SK-N-SH (cell line): Measurements from ENCODE around the gene ING5. TPM values are rescaled to one million over a fixed set of nuclear protein-coding genes. Genes with fewer than 3 reads are reported as not detected.

Experiments
- CTCF ChIA-PET: fragments of 300-600, 350-600 bp; formaldehyde crosslinking; extraction: SDS; loops from one replicate; lab custom pipeline; 2021; lab: Yijun Ruan, JAX
- POLR2A ChIA-PET: fragments of 350-600 bp; sonication (Branson Sonifier 250); formaldehyde crosslinking; extraction: SDS; loops from one replicate; lab custom pipeline; 2020; ENCODE audit warnings: antibody characterized with exemption, inconsistent platforms; lab: Yijun Ruan, JAX
- DNase-seq: peaks from one replicate; pipeline ENCODE4 v3.0.0; 2012
- H2AFZ ChIP-seq: fragments of 200-600 bp; sonication (generic); 2 replicates; pipeline ENCODE4 v1.8.1; 2016; ENCODE audit warnings: antibody characterized with exemption, mild to moderate bottlenecking, low read depth
- H3F3A ChIP-seq: fragments of 200-600 bp; sonication (generic); replicated peaks from 2 replicates; pipeline ENCODE3; 2016; ENCODE audit warnings: antibody characterized with exemption, mild to moderate bottlenecking; ENCODE audit not compliant: insufficient read depth
- H3K27ac ChIP-seq, 2 experiments: fragments of 200-500 bp in 1 of 2; fragments of 200-600 bp in 1 of 2; sonication (Bioruptor generic) in 1 of 2; sonication (generic), shearing (Covaris generic) in 1 of 2; 2 replicates each; pipeline versions ENCODE4 v1.5.1 to v1.6.1; 2014 to 2016; ENCODE audit warnings: low read depth in 2 of 2, inconsistent platforms in 1 of 2, low read length in 1 of 2, mild to moderate bottlenecking in 1 of 2, mixed read lengths in 1 of 2
- H3K27me3 ChIP-seq: fragments of 200-600 bp; sonication (generic), shearing (Covaris generic); 2 replicates; pipeline ENCODE4 v1.6.1; 2016; ENCODE audit warnings: mixed run types; ENCODE audit not compliant: insufficient read depth
- H3K36me3 ChIP-seq, 2 experiments: fragments of 200-500 bp in 1 of 2; fragments of 200-600 bp in 1 of 2; sonication (Bioruptor generic) in 1 of 2; sonication (generic) in 1 of 2; replicated peaks in 1 of 2; 2 replicates each; pipeline versions ENCODE3 to v1.5.1; 2014 to 2016; ENCODE audit warnings: low read length in 1 of 2, mild to moderate bottlenecking in 1 of 2; ENCODE audit not compliant: insufficient read depth in 2 of 2, control insufficient read depth in 1 of 2
- H3K4me1 ChIP-seq, 2 experiments: fragments of 200-500 bp in 1 of 2; fragments of 200-600 bp in 1 of 2; sonication (Bioruptor generic) in 1 of 2; sonication (generic), shearing (Covaris generic) in 1 of 2; 2 replicates each; pipeline versions ENCODE4 v1.5.1 to v1.6.1; 2014 to 2016; ENCODE audit warnings: low read depth in 1 of 2, low read length in 1 of 2, mixed run types in 1 of 2; ENCODE audit not compliant: insufficient read depth in 2 of 2, control insufficient read depth in 1 of 2
- H3K4me2 ChIP-seq: fragments of 200-600 bp; sonication (generic), shearing (Covaris generic); 2 replicates; pipeline ENCODE4 v1.6.1; 2017; ENCODE audit warnings: mixed run types
- H3K4me3 ChIP-seq, 2 experiments: fragments of 200-500 bp in 1 of 2; fragments of 200-600 bp in 1 of 2; sonication (Bioruptor generic) in 1 of 2; sonication (generic), shearing (Covaris generic) in 1 of 2; 2 replicates each; pipeline versions ENCODE4 v1.5.1 to v1.8.1; 2014 to 2016; ENCODE audit warnings: low read depth in 2 of 2, inconsistent platforms in 1 of 2, low read length in 1 of 2, mild to moderate bottlenecking in 1 of 2, mixed read lengths in 1 of 2, moderate library complexity in 1 of 2
- H3K79me2 ChIP-seq: fragments of 200-600 bp; sonication (generic); 2 replicates; pipeline ENCODE4 v1.8.1; 2017; ENCODE audit warnings: mild to moderate bottlenecking; ENCODE audit not compliant: insufficient read depth
- H3K9ac ChIP-seq: fragments of 200-600 bp; sonication (generic); 2 replicates; pipeline ENCODE4 v1.6.1; 2017; ENCODE audit warnings: mixed run types
- H3K9me2 ChIP-seq: fragments of 200-600 bp; sonication (generic); 2 replicates; pipeline ENCODE4 v1.6.1; 2017; ENCODE audit warnings: mixed run types
- H3K9me3 ChIP-seq: fragments of 200-600 bp; sonication (generic); 2 replicates; pipeline ENCODE4 v1.6.1; 2017; ENCODE audit warnings: mixed run types, mild to moderate bottlenecking, moderate library complexity
- H4K20me1 ChIP-seq: fragments of 200-600 bp; sonication (generic); 2 replicates; pipeline ENCODE4 v1.6.1; 2017; ENCODE audit warnings: mild to moderate bottlenecking, mixed run types; ENCODE audit not compliant: insufficient read depth
- CHD2 ChIP-seq: fragments of 150-350 bp; IDR thresholded peaks from 2 replicates; pipeline ENCODE4 v1.6.1; 2018; ENCODE audit warnings: low read length; ENCODE audit not compliant: partially characterized antibody
- EZH2phosphoT487 ChIP-seq: fragments of 200-600 bp; sonication (generic); IDR thresholded peaks from 2 replicates; pipeline ENCODE4 v1.6.1; 2017; ENCODE audit warnings: low read depth, mixed run types, mild to moderate bottlenecking, antibody characterized with exemption, moderate library complexity, borderline replicate concordance
- FOSL2 ChIP-seq: IDR thresholded peaks from 2 replicates; pipeline ENCODE4 v1.4.0; 2012; ENCODE audit warnings: low read depth, mild to moderate bottlenecking, moderate library complexity, borderline replicate concordance
- FOXM1 ChIP-seq: IDR thresholded peaks from 2 replicates; pipeline ENCODE4 v1.4.0; 2012; ENCODE audit warnings: low read depth, mild to moderate bottlenecking
- GABPA ChIP-seq: IDR thresholded peaks from 2 replicates; pipeline ENCODE4 v1.4.0; 2012; ENCODE audit warnings: low read depth, mild to moderate bottlenecking
- GATA2 ChIP-seq: sonication (generic); formaldehyde crosslinking; IDR thresholded peaks from 2 replicates; pipeline ENCODE4 v1.5.0; 2020; ENCODE audit warnings: mild to moderate bottlenecking, missing genetic modification reagents
- JUND ChIP-seq: IDR thresholded peaks from 2 replicates; pipeline ENCODE4 v1.4.0; 2012
- MXI1 ChIP-seq: IDR thresholded peaks from 2 replicates; pipeline ENCODE4 v1.6.1; 2012; ENCODE audit warnings: mild to moderate bottlenecking, low read depth, low read length, improper control_type of control experiment
- POLR2AphosphoS5 ChIP-seq: IDR thresholded peaks from 2 replicates; pipeline ENCODE4 v1.6.1; 2012; ENCODE audit warnings: low read depth, low read length
- RAD21 ChIP-seq: IDR thresholded peaks from 2 replicates; pipeline ENCODE4 v1.6.1; 2012; ENCODE audit warnings: mild to moderate bottlenecking, low read length
- RFX5 ChIP-seq: IDR thresholded peaks from 2 replicates; pipeline ENCODE4 v1.6.1; 2012; ENCODE audit warnings: mild to moderate bottlenecking, improper control_type of control experiment, low read length
- SIN3A ChIP-seq: IDR thresholded peaks from 2 replicates; pipeline ENCODE4 v1.6.1; 2012; ENCODE audit warnings: low read depth, mild to moderate bottlenecking, low read length, moderate library complexity, borderline replicate concordance
- SMC3 ChIP-seq: IDR thresholded peaks from 2 replicates; pipeline ENCODE4 v1.6.1; 2012; ENCODE audit warnings: low read depth, low read length, improper control_type of control experiment
- TCF12 ChIP-seq: IDR thresholded peaks from 2 replicates; pipeline ENCODE4 v1.4.0; 2012
- TEAD4 ChIP-seq: IDR thresholded peaks from 2 replicates; pipeline ENCODE4 v1.4.0; 2012; ENCODE audit warnings: mild to moderate bottlenecking, borderline replicate concordance; ENCODE audit not compliant: insufficient read depth
- WGBS: methylation state at CpG from one replicate; pipeline ENCODE4 v1.1.6; 2017; ENCODE audit warnings: low lambda C conversion rate; 5-methylcytosine and 5-hydroxymethylcytosine counted together
- polyA plus RNA-seq, 3 experiments: library from polyadenylated mRNA; depleted of rRNA; stranded (reverse); fragments of >200 nt; gene quantifications; 2 replicates each; pipeline ENCODE4 v1.2.3, GENCODE V29; 2012
- TF ChIP-seq, protein P1 (sequence below): fragments of 150-350 bp; IDR thresholded peaks from 2 replicates; pipeline ENCODE4 v1.6.1; 2017; ENCODE audit warnings: antibody characterized with exemption, low read length, low read depth, borderline replicate concordance
- TF ChIP-seq, protein P2 (sequence below): IDR thresholded peaks from 2 replicates; pipeline ENCODE4 v1.6.1; 2012; ENCODE audit warnings: mild to moderate bottlenecking, low read depth, low read length, moderate library complexity
- TF ChIP-seq, protein P3 (sequence below): IDR thresholded peaks from 2 replicates; pipeline ENCODE4 v1.4.0; 2012; ENCODE audit warnings: low read depth, borderline replicate concordance
- TF ChIP-seq, protein P4 (sequence below): fragments of 150-350 bp; IDR thresholded peaks from 2 replicates; pipeline ENCODE4 v1.6.1; 2016; ENCODE audit warnings: mild to moderate bottlenecking, low read depth, low read length
- TF ChIP-seq, protein P5 (sequence below): IDR thresholded peaks from 2 replicates; pipeline ENCODE4 v1.4.0; 2012; ENCODE audit warnings: low read depth
- TF ChIP-seq, protein P6 (sequence below): IDR thresholded peaks from 2 replicates; pipeline ENCODE4; 2012
- TF ChIP-seq, protein P7 (sequence below): fragments of 200-600 bp; sonication (generic); IDR thresholded peaks from 2 replicates; pipeline ENCODE4 v1.6.1; 2017; ENCODE audit warnings: antibody characterized with exemption, mild to moderate bottlenecking, moderate library complexity

ING5 gene
- polyA plus RNA-seq, 1 of the 3 experiments (the other 2 are of a cell fraction) = 56.3 TPM

DNA sequence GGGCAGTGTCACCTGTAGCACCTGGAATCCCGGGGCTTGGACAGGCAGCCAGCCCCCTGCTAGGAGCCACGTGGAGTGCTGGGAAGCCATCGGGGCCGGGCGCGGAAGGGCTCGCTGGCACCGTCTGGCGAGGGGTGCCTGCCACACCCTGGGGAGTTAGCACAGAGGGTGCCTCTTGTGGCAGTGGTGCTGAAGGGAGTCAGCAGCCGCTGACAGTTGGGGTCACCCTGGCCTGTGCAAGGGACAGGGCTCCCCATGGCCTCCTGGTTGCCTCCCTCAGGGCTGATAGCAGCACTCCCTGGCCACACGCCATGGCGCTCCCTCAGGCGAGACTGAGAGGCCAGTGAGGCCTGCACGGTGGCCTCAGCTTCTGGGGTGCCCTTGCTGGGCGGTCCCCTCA, 18.7 kb downstream of the ING5 start (continued):
- TF ChIP-seq FOSL2 = no peak
- TF ChIP-seq JUND = no peak
- TF ChIP-seq SIN3A = no peak
- TF ChIP-seq, protein P1, sequence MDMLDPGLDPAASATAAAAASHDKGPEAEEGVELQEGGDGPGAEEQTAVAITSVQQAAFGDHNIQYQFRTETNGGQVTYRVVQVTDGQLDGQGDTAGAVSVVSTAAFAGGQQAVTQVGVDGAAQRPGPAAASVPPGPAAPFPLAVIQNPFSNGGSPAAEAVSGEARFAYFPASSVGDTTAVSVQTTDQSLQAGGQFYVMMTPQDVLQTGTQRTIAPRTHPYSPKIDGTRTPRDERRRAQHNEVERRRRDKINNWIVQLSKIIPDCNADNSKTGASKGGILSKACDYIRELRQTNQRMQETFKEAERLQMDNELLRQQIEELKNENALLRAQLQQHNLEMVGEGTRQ = no peak

DNA sequence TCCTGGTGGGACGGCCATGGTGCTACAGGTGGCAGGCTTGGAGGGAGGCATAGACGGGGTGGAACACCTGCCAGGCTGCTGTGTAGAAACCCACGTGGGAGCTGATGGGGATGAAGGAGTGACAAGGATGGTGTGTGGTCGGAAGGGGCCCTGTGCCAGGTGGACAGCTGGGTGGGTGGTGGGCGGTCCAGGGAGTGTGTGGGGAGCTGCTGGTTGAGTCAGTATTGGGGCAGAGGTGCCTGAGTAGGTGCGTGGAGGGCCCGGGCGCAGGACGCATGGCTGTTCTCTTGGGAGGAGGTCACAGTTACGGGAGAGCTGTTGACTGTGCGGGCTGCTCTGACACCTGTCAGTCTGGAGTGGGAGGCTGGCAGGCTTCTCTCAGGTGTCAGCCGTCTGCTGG, 20.0 kb downstream of the ING5 start:
- 94% methylated on average over 11 of the region's 12 CpGs for WGBS
- no peaks in the 10 kb centered on the region for H3K4me1 ChIP-seq
- TF ChIP-seq, protein P2, sequence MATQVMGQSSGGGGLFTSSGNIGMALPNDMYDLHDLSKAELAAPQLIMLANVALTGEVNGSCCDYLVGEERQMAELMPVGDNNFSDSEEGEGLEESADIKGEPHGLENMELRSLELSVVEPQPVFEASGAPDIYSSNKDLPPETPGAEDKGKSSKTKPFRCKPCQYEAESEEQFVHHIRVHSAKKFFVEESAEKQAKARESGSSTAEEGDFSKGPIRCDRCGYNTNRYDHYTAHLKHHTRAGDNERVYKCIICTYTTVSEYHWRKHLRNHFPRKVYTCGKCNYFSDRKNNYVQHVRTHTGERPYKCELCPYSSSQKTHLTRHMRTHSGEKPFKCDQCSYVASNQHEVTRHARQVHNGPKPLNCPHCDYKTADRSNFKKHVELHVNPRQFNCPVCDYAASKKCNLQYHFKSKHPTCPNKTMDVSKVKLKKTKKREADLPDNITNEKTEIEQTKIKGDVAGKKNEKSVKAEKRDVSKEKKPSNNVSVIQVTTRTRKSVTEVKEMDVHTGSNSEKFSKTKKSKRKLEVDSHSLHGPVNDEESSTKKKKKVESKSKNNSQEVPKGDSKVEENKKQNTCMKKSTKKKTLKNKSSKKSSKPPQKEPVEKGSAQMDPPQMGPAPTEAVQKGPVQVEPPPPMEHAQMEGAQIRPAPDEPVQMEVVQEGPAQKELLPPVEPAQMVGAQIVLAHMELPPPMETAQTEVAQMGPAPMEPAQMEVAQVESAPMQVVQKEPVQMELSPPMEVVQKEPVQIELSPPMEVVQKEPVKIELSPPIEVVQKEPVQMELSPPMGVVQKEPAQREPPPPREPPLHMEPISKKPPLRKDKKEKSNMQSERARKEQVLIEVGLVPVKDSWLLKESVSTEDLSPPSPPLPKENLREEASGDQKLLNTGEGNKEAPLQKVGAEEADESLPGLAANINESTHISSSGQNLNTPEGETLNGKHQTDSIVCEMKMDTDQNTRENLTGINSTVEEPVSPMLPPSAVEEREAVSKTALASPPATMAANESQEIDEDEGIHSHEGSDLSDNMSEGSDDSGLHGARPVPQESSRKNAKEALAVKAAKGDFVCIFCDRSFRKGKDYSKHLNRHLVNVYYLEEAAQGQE = no peak
- TF ChIP-seq FOXM1 = no peak
- TF ChIP-seq RFX5 = no peak
- TF ChIP-seq MXI1 = no peak
- TF ChIP-seq, protein P3, sequence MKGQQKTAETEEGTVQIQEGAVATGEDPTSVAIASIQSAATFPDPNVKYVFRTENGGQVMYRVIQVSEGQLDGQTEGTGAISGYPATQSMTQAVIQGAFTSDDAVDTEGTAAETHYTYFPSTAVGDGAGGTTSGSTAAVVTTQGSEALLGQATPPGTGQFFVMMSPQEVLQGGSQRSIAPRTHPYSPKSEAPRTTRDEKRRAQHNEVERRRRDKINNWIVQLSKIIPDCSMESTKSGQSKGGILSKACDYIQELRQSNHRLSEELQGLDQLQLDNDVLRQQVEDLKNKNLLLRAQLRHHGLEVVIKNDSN = no peak
- no peak for TF ChIP-seq SMC3
- TF ChIP-seq POLR2AphosphoS5 = no peak
- no peak for TF ChIP-seq CHD2
- TF ChIP-seq TEAD4 = no peak
- no peak for TF ChIP-seq TCF12
- TF ChIP-seq, protein P4, sequence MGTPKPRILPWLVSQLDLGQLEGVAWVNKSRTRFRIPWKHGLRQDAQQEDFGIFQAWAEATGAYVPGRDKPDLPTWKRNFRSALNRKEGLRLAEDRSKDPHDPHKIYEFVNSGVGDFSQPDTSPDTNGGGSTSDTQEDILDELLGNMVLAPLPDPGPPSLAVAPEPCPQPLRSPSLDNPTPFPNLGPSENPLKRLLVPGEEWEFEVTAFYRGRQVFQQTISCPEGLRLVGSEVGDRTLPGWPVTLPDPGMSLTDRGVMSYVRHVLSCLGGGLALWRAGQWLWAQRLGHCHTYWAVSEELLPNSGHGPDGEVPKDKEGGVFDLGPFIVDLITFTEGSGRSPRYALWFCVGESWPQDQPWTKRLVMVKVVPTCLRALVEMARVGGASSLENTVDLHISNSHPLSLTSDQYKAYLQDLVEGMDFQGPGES = no peak
- no peak for TF ChIP-seq GATA2 (CRISPR knock-in tag)
- no peak for TF ChIP-seq GABPA
- no peak for TF ChIP-seq EZH2phosphoT487
- TF ChIP-seq, protein P5, sequence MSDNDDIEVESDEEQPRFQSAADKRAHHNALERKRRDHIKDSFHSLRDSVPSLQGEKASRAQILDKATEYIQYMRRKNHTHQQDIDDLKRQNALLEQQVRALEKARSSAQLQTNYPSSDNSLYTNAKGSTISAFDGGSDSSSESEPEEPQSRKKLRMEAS = no peak
- TF ChIP-seq SIN3A = no peak
- TF ChIP-seq, protein P6, sequence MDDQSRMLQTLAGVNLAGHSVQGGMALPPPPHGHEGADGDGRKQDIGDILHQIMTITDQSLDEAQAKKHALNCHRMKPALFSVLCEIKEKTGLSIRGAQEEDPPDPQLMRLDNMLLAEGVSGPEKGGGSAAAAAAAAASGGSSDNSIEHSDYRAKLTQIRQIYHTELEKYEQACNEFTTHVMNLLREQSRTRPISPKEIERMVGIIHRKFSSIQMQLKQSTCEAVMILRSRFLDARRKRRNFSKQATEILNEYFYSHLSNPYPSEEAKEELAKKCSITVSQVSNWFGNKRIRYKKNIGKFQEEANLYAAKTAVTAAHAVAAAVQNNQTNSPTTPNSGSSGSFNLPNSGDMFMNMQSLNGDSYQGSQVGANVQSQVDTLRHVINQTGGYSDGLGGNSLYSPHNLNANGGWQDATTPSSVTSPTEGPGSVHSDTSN = no peak
- TF ChIP-seq, protein P7, sequence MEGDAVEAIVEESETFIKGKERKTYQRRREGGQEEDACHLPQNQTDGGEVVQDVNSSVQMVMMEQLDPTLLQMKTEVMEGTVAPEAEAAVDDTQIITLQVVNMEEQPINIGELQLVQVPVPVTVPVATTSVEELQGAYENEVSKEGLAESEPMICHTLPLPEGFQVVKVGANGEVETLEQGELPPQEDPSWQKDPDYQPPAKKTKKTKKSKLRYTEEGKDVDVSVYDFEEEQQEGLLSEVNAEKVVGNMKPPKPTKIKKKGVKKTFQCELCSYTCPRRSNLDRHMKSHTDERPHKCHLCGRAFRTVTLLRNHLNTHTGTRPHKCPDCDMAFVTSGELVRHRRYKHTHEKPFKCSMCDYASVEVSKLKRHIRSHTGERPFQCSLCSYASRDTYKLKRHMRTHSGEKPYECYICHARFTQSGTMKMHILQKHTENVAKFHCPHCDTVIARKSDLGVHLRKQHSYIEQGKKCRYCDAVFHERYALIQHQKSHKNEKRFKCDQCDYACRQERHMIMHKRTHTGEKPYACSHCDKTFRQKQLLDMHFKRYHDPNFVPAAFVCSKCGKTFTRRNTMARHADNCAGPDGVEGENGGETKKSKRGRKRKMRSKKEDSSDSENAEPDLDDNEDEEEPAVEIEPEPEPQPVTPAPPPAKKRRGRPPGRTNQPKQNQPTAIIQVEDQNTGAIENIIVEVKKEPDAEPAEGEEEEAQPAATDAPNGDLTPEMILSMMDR = no peak
- TF ChIP-seq RAD21 = no peak
- no peaks in the 10 kb centered on the region for H3K79me2 ChIP-seq
- no peak overlapping the region for H3K4me2 ChIP-seq
- H3K36me3 ChIP-seq = peaks cover 20 to 39% of the 10 kb centered on the region in 2 experiments
- POLR2A ChIA-PET = no interaction called here
- DNase-seq = peak; percentile 24
- H3K9me2 ChIP-seq = no peaks in the 10 kb centered on the region
- no peaks in the 10 kb centered on the region for H3K27me3 ChIP-seq
- no peaks in the 10 kb centered on the region for H4K20me1 ChIP-seq
- CTCF ChIA-PET = interaction anchor here (0.6 to 2.7 kb wide), 5 partner anchors 9 to 27 kb away, joined by 3 to 11 read pairs (median 5); partner anchors contain the start of gene D2HGDH
- H3F3A ChIP-seq = no peaks in the 10 kb centered on the region
- H3K27ac ChIP-seq = no peak overlapping the region
- H3K9ac ChIP-seq = no peak overlapping the region
- no peak overlapping the region for H2AFZ ChIP-seq
- H3K4me3 ChIP-seq = no peak overlapping the region
- H3K9me3 ChIP-seq = no peaks in the 10 kb centered on the region
